ENCODE results near the gene CETP. TPM values are rescaled to one million over a fixed set of nuclear protein-coding genes. Genes with fewer than 3 reads are reported as not detected.

The CETP gene
- total RNA-seq, 4 donors from 2014 or later = 0.52 to 0.79 TPM; not detected in 2

GRCh38 chr16:56950051-56950450, 11.7 kb upstream of the CETP start:
- no peak overlapping the region for H3K4me3 ChIP-seq (ENCODE audit: low read depth, poor library complexity, severe bottlenecking)
- intact Hi-C loops (cut with DNase I; ENCODE audit: low total_unique reads) = loop anchor here (10.0 kb wide), 1 partner anchor 85 kb away; the partner anchor contains the start of gene SLC12A3
- no peak for DNase-seq (ENCODE audit: low spot score in 2 of 2)
- 68 to 84% methylated on average over 4 of the region's 4 CpGs for WGBS, 2 donors
- TF ChIP-seq POLR2A (IDR thresholded peaks at IDR 0.05) (no peak), CTCF (IDR thresholded peaks at IDR 0.05) (no peak)

- no peak for DNase-seq (ENCODE audit: low spot score in 2 of 2)
- intact Hi-C loops (cut with DNase I; ENCODE audit: low total_unique reads) = loop anchor here (10.0 kb wide), 1 partner anchor 86 kb away; the partner anchor contains the start of gene SLC12A3
- TF ChIP-seq POLR2A (IDR thresholded peaks at IDR 0.05) (no peak), CTCF (IDR thresholded peaks at IDR 0.05) (no peak)
- 81 to 82% methylated on average over 7 of the region's 7 CpGs for WGBS, 2 donors
- H3K4me3 ChIP-seq (ENCODE audit: low read depth, poor library complexity, severe bottlenecking) = no peak overlapping the region
These were observed 11.3 kb upstream of the CETP start for GRCh38 chr16:56950455-56950854.

- TF ChIP-seq POLR2A (IDR thresholded peaks at IDR 0.05) = no peak
- TF ChIP-seq CTCF (IDR thresholded peaks at IDR 0.05) = no peak
- no peak overlapping the region for H3K4me3 ChIP-seq (ENCODE audit: low read depth, poor library complexity, severe bottlenecking)
- WGBS, 2 donors = 59 to 63% methylated on average over 15 of the region's 15 CpGs
- intact Hi-C loops (cut with DNase I; ENCODE audit: low total_unique reads) = loop anchor here (10.0 kb wide), 1 partner anchor 86 kb away; the partner anchor contains the start of gene SLC12A3
- DNase-seq (ENCODE audit: low spot score in 2 of 2) = no peak
These were observed 10.6 kb upstream of the CETP start for GRCh38 chr16:56950881-56951771.

DNA sequence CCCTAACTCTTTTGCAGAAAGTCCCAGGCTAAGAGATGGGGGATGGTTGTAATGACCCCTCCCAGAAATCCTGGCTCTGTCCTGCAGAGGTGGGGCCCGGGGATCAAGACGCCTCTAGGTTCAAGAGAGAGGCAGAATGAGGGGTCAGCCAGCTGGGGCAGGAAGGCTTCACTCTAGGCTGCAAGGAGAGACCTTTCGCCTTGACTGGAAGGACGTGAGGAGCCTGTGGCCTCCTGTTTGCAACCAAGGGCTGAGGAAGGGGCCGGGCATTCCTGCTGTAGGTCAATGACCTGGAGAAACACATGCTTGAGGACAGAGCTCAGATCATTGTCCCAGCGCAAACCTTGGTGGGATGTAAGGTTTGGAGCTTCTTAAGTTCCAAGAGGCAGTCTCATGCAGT, 8.7 kb upstream of the CETP start:
- H3K4me3 ChIP-seq (ENCODE audit: low read depth, poor library complexity, severe bottlenecking) = no peak overlapping the region
- WGBS, 2 donors = 77 to 80% methylated on average over 6 of the region's 6 CpGs
- TF ChIP-seq CTCF (IDR thresholded peaks at IDR 0.05) = no peak
- TF ChIP-seq POLR2A (IDR thresholded peaks at IDR 0.05) = no peak
- DNase-seq (ENCODE audit: low spot score in 2 of 2) = no peak
- intact Hi-C loops (cut with DNase I; ENCODE audit: low total_unique reads) = loop anchor here (10.0 kb wide), 1 partner anchor 88 kb away; the partner anchor contains the start of gene SLC12A3

- no peak for TF ChIP-seq CTCF (IDR thresholded peaks at IDR 0.05)
- no peak for TF ChIP-seq POLR2A (IDR thresholded peaks at IDR 0.05)
- no peak for DNase-seq (ENCODE audit: low spot score in 2 of 2)
- intact Hi-C loops (cut with DNase I; ENCODE audit: low total_unique reads) = loop anchor here (10.0 kb wide), 1 partner anchor 91 kb away; the partner anchor contains the start of gene SLC12A3
- WGBS, 2 donors = 90 to 94% methylated on average over 4 of the region's 4 CpGs
- no peak overlapping the region for H3K4me3 ChIP-seq (ENCODE audit: low read depth, poor library complexity, severe bottlenecking)
These were observed 5.7 kb upstream of the CETP start for GRCh38 chr16:56956076-56956475.

Measured in lower leg skin (tissue), 4 donors.